Measurements from ENCODE around the gene LTC4S. TPM values are rescaled to one million over a fixed set of nuclear protein-coding genes. Genes with fewer than 3 reads are reported as not detected.

The LTC4S gene
- total RNA-seq, 2 experiments from 2014 or later = 0.44 to 4.5 TPM

DNA sequence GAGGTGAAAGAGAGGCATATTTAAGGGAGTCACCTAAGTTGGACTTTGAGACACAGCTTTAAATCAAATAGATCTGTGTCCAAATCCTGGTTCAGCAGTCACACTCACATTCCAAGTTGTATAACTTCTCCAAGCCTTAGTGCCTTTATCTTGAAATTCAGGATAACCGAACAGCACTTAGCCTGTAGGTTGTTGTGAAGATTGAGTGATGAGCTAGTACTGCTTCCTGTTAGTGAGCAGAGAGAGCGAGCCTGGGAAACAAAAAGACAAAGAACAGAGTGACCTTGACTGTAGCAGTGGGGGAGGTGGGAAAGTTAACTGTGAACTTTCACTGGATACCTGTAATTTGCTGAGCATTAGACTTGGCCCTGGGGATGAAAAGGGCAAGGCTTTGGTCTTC lies 38.8 kb upstream of the LTC4S start:
- Histone ChIP-seq H3K27ac (ENCODE audit: low read depth, low read length, poor library complexity, severe bottlenecking) (no peak overlapping the region), H3K4me2 (ENCODE audit: low read length) (no peak overlapping the region), H3K9me2 (ENCODE audit: insufficient read depth, low read length) (no peaks in the 10 kb centered on the region), H3K4me1 (ENCODE audit: insufficient read depth, low read length, poor library complexity, severe bottlenecking) (no peaks in the 10 kb centered on the region), H3K36me3 (ENCODE audit: insufficient read depth, low read length) (peaks cover 27% of the 10 kb centered on the region), H4K20me1 (ENCODE audit: insufficient read depth, low read length) (peaks cover 10% of the 10 kb centered on the region; the same call in 1 of the 2 replicates), H3K9me3 (ENCODE audit: low read length) (no peaks in the 10 kb centered on the region), H3K79me2 (ENCODE audit: insufficient read depth, low read depth, low read length) (peaks cover 89% of the 10 kb centered on the region), H3K4me3 (ENCODE audit: low read depth, low read length, poor library complexity, severe bottlenecking) (no peak overlapping the region), H2AFZ (ENCODE audit: low read length) (no peak overlapping the region)
- POLR2A ChIA-PET = interaction anchor here (0.7 to 1.4 kb wide), 3 partner anchors 8 to 16 kb away, joined by 3 to 4 read pairs (median 4); no protein-coding TSS in a partner anchor
- intact Hi-C loops (cut with micrococcal nuclease; ENCODE audit: unreplicated experiment) = no loop called here
- no peak for TF ChIP-seq EZH2phosphoT487 (IDR thresholded peaks at IDR 0.05; ENCODE audit: borderline replicate concordance, low read depth, low read length)
- TF ChIP-seq, protein P1, sequence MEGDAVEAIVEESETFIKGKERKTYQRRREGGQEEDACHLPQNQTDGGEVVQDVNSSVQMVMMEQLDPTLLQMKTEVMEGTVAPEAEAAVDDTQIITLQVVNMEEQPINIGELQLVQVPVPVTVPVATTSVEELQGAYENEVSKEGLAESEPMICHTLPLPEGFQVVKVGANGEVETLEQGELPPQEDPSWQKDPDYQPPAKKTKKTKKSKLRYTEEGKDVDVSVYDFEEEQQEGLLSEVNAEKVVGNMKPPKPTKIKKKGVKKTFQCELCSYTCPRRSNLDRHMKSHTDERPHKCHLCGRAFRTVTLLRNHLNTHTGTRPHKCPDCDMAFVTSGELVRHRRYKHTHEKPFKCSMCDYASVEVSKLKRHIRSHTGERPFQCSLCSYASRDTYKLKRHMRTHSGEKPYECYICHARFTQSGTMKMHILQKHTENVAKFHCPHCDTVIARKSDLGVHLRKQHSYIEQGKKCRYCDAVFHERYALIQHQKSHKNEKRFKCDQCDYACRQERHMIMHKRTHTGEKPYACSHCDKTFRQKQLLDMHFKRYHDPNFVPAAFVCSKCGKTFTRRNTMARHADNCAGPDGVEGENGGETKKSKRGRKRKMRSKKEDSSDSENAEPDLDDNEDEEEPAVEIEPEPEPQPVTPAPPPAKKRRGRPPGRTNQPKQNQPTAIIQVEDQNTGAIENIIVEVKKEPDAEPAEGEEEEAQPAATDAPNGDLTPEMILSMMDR (conservative IDR thresholded peaks at IDR 0.05; ENCODE audit: low read length) = no peak
- DNase-seq (ENCODE audit: low spot score) = no peak
- CTCF ChIA-PET (ENCODE audit: unreplicated experiment) = interaction anchor here (1.0 kb wide), 1 partner anchor 41 kb away, joined by 3 read pairs; no protein-coding TSS in a partner anchor
- BruUV-seq (replicated peaks) = no TSS peak

DNA sequence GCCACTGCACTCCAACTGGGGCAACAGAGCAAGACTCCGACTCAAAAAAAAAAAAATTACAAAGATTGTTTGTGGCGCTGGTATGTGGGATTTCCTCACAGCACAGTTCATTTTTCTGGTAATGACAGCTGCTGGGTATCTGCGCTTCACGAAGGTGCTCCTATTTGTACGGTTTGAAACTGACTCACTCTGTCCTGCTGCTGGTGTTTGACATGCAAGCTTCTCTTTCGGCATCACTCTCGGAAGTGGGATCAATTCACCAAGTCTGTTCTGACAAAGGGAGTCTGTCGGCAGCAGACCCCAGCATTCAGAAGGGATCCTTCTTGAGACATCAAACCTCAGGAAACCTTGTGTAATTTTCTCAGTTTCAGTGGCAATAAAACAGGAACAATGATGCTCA lies 34.8 kb upstream of the LTC4S start:
- Histone ChIP-seq H3K79me2 (ENCODE audit: insufficient read depth, low read depth, low read length) (peaks cover 86% of the 10 kb centered on the region), H3K4me3 (ENCODE audit: low read depth, low read length, poor library complexity, severe bottlenecking) (no peak overlapping the region), H4K20me1 (ENCODE audit: insufficient read depth, low read length) (peaks cover 20% of the 10 kb centered on the region), H3K27ac (ENCODE audit: low read depth, low read length, poor library complexity, severe bottlenecking) (no peak overlapping the region), H3K9me3 (ENCODE audit: low read length) (no peaks in the 10 kb centered on the region), H3K4me1 (ENCODE audit: insufficient read depth, low read length, poor library complexity, severe bottlenecking) (peaks cover 17% of the 10 kb centered on the region), H3K4me2 (ENCODE audit: low read length) (no peak overlapping the region), H2AFZ (ENCODE audit: low read length) (no peak overlapping the region), H3K9me2 (ENCODE audit: insufficient read depth, low read length) (no peaks in the 10 kb centered on the region), H3K36me3 (ENCODE audit: insufficient read depth, low read length) (peaks cover 8% of the 10 kb centered on the region; the same call in 1 of the 2 replicates)
- ChIA-PET CTCF (ENCODE audit: unreplicated experiment) (no interaction called here), POLR2A (no interaction called here)
- no TSS peak for BruUV-seq (replicated peaks)
- no peak for DNase-seq (ENCODE audit: low spot score)
- TF ChIP-seq EZH2phosphoT487 (IDR thresholded peaks at IDR 0.05; ENCODE audit: borderline replicate concordance, low read depth, low read length) = no peak
- intact Hi-C loops (cut with micrococcal nuclease; ENCODE audit: unreplicated experiment) = no loop called here

DNA sequence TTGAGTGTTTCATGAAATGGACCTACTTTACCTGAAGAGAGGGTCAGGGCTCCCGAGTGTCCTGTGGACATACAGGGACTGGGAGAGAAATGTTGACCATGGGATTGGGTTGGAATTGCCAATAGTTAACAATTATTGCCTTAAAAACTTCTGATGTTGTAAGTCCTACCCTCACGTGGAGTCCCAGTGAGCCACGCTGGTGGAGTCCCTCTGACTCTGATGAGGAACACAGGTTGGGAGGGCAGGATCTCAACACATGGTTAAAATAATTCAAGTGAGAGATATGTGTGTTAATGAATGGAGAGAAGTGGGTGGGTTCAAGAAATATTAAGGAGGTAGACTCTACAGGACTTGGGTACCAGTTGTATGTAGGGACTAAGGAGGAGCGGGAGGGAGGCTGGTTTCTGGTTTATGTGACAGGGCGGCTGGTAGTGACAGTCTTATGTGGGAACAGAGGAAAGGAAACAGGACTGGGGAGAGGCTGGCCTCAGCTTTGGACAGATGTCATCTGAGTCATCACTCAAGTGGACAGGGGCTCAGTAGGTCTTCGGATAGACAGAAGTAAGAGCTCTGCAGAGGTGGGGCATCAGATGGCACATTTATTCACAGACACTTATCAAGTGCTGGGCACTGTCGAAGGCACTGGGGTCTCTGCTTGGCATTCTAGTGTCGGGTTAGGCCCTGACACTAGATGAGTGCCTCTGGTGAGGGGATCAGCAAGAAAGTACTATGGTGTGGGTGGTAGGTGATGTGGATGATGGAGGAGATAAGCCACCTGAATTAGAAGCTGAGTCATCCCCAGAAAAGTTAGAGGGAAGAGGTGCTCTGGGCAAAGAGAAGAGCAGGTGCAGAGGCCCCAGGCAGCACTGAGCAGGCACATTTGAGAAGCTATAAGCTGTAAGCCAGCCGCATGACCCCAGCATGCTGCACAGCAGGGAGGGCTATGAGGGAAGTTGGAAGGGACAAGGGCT lies 33.9 kb upstream of the LTC4S start:
- intact Hi-C loops (cut with micrococcal nuclease; ENCODE audit: unreplicated experiment) = loop anchor here (10.0 kb wide), 1 partner anchor 215 kb away; no protein-coding TSS in a partner anchor
- H3K9me3 ChIP-seq (ENCODE audit: low read length) = no peaks in the 10 kb centered on the region
- ChIA-PET CTCF (ENCODE audit: unreplicated experiment) (no interaction called here), POLR2A (no interaction called here)
- DNase-seq (ENCODE audit: low spot score) = no peak
- H3K36me3 ChIP-seq (ENCODE audit: insufficient read depth, low read length) = peaks cover 8% of the 10 kb centered on the region; the same call in 1 of the 2 replicates
- no peak overlapping the region for H3K27ac ChIP-seq (ENCODE audit: low read depth, low read length, poor library complexity, severe bottlenecking)
- BruUV-seq (replicated peaks) = no TSS peak
- peaks cover 79% of the 10 kb centered on the region for H3K79me2 ChIP-seq (ENCODE audit: insufficient read depth, low read depth, low read length)
- H3K4me3 ChIP-seq (ENCODE audit: low read depth, low read length, poor library complexity, severe bottlenecking) = no peak overlapping the region
- no peak for TF ChIP-seq EZH2phosphoT487 (IDR thresholded peaks at IDR 0.05; ENCODE audit: borderline replicate concordance, low read depth, low read length)
- TF ChIP-seq, protein P1 (conservative IDR thresholded peaks at IDR 0.05; ENCODE audit: low read length) = no peak
- peaks cover 20% of the 10 kb centered on the region for H4K20me1 ChIP-seq (ENCODE audit: insufficient read depth, low read length)
- no peaks in the 10 kb centered on the region for H3K9me2 ChIP-seq (ENCODE audit: insufficient read depth, low read length)
- H3K4me1 ChIP-seq (ENCODE audit: insufficient read depth, low read length, poor library complexity, severe bottlenecking) = peaks cover 17% of the 10 kb centered on the region
- no peak overlapping the region for H3K4me2 ChIP-seq (ENCODE audit: low read length)
- no peak overlapping the region for H2AFZ ChIP-seq (ENCODE audit: low read length)
